NCI-H748 (cell line): ENCODE data around the gene SF3B6.
"Not testable (repeated sequence)": the region's sequence is repeated elsewhere in the genome, so short reads cannot be mapped to it uniquely, and the experiment has no call there.

Experiments
- DNase-seq: peaks from one replicate; lab custom pipeline; 2025; ENCODE audit not compliant: unreplicated experiment; lab: John Stamatoyannopoulos, UW

SF3B6 gene

GRCh38 chr2:24052951-24053350, 23.2 kb downstream of the SF3B6 start:
- no peak for DNase-seq

GRCh38 chr2:24051833-24052232, 24.3 kb downstream of the SF3B6 start:
- DNase-seq, result no peak

GRCh38 chr2:24050041-24050979, 25.8 kb downstream of the SF3B6 start:
- DNase-seq, result peak; percentile 57

GRCh38 chr2:24049485-24050021, 26.6 kb downstream of the SF3B6 start, which contains the start of gene FKBP1B:
TSS of gene FKBP1B (plus strand) at chr2:24049741. CDS start at chr2:24049850, 109 bp downstream.
- DNase-seq, result peak; percentile 93

- peak; percentile 75 for DNase-seq
Measured at GRCh38 chr2:24048769-24049484, 27.2 kb downstream of the SF3B6 start.

GRCh38 chr2:24047703-24048033, 28.5 kb downstream of the SF3B6 start:
- DNase-seq, result no peak

GRCh38 chr2:24046930-24047702, 29.0 kb downstream of the SF3B6 start, which contains the start of gene WDCP:
TSS of gene WDCP (minus strand) at chr2:24047391. CDS start at chr2:24039494, 7,897 bp downstream.
- DNase-seq, result peak; percentile 99

- no peak for DNase-seq
Measured at GRCh38 chr2:24046599-24046929, 29.6 kb downstream of the SF3B6 start.

- DNase-seq, result no peak
Measured at GRCh38 chr2:24045511-24046508, 30.3 kb downstream of the SF3B6 start.

GRCh38 chr2:24043133-24043532, 33.0 kb downstream of the SF3B6 start:
- DNase-seq, result not testable (repeated sequence)

- DNase-seq, result no peak
Measured at GRCh38 chr2:24040511-24040910, 35.6 kb downstream of the SF3B6 start.

GRCh38 chr2:24038786-24039499, 37.2 kb downstream of the SF3B6 start:
- no peak for DNase-seq

- no peak for DNase-seq
Measured at GRCh38 chr2:24026233-24026632, 49.9 kb downstream of the SF3B6 start.

- DNase-seq, result no peak
Measured at GRCh38 chr2:24024996-24025663, 51.0 kb downstream of the SF3B6 start.

- DNase-seq, result no peak
Measured at GRCh38 chr2:24024018-24024417, 52.1 kb downstream of the SF3B6 start.

GRCh38 chr2:24022975-24023575, 53.1 kb downstream of the SF3B6 start:
- no peak for DNase-seq

GRCh38 chr2:24022324-24022974, 53.7 kb downstream of the SF3B6 start:
- DNase-seq, result no peak
